ENCODE measurements around the gene PCBP4. TPM values are rescaled to one million over a fixed set of nuclear protein-coding genes. Genes with fewer than 3 reads are reported as not detected.

Gene PCBP4
- total RNA-seq, 2 donors from 2014 or later = 73.8 to 119 TPM

- DNase-seq (ENCODE audit: low spot score) = no peak
- H3K27me3 ChIP-seq = no peaks in the 10 kb centered on the region
- H3K4me1 ChIP-seq = peaks cover 0 to 57% of the 10 kb centered on the region in 2 donors
- TF ChIP-seq CTCF (IDR thresholded peaks at IDR 0.05) = no peak
- peaks cover 39% of the 10 kb centered on the region for H3K36me3 ChIP-seq
- H3K27ac ChIP-seq = no peak overlapping the region
- no peak overlapping the region for H3K4me3 ChIP-seq
- H3K9me3 ChIP-seq = no peaks in the 10 kb centered on the region
Measured at GRCh38 chr3:51959651-51960050, 7.6 kb downstream of the PCBP4 start.

- DNase-seq (ENCODE audit: low spot score) = no peak
- Histone ChIP-seq H3K27ac (no peak overlapping the region), H3K4me1 (peaks cover 0 to 50% of the 10 kb centered on the region in 2 donors), H3K4me3 (no peak overlapping the region), H3K27me3 (no peaks in the 10 kb centered on the region), H3K36me3 (peaks cover 39% of the 10 kb centered on the region), H3K9me3 (no peaks in the 10 kb centered on the region)
- TF ChIP-seq CTCF (IDR thresholded peaks at IDR 0.05) = no peak
Measured at GRCh38 chr3:51958603-51959521, 8.4 kb downstream of the PCBP4 start.

- H3K27ac ChIP-seq = no peak overlapping the region
- no peak for DNase-seq (ENCODE audit: low spot score)
Measured at GRCh38 chr3:51957520-51958205, 9.6 kb downstream of the PCBP4 start.

GRCh38 chr3:51955893-51956770 lies 11.1 kb downstream of the PCBP4 start:
- Histone ChIP-seq H3K4me3 (peak overlapping the region; percentile 18 to 48), H3K4me1 (peaks cover 0 to 22% of the 10 kb centered on the region in 2 donors), H3K27me3 (no peaks in the 10 kb centered on the region), H3K36me3 (peaks cover 39% of the 10 kb centered on the region), H3K27ac (peak overlapping the region; percentile 71 to 76), H3K9me3 (no peaks in the 10 kb centered on the region)
- no peak for DNase-seq (ENCODE audit: low spot score)
- peak; percentile 38 to 52 for TF ChIP-seq CTCF (IDR thresholded peaks at IDR 0.05)

More at GRCh38 chr3:51957520-51958205, 9.6 kb downstream of the PCBP4 start:
- H3K36me3 ChIP-seq = peaks cover 39% of the 10 kb centered on the region
- no peak for TF ChIP-seq CTCF (IDR thresholded peaks at IDR 0.05)
- H3K4me3 ChIP-seq = no peak overlapping the region
- H3K4me1 ChIP-seq = peaks cover 0 to 38% of the 10 kb centered on the region in 2 donors
- H3K9me3 ChIP-seq = no peaks in the 10 kb centered on the region
- H3K27me3 ChIP-seq = no peaks in the 10 kb centered on the region

- Histone ChIP-seq H3K9me3 (no peaks in the 10 kb centered on the region), H3K4me1 (peaks cover 0 to 19% of the 10 kb centered on the region in 2 donors), H3K36me3 (peaks cover 31% of the 10 kb centered on the region), H3K4me3 (peak within 1 kb of the TSS; percentile 18 to 48), H3K27me3 (no peaks in the 10 kb centered on the region), H3K27ac (peak within 1 kb of the TSS; percentile 71 to 76)
- no peak for TF ChIP-seq CTCF (IDR thresholded peaks at IDR 0.05)
- no peak for DNase-seq (ENCODE audit: low spot score)
Measured at GRCh38 chr3:51955175-51955892, 11.9 kb downstream of the PCBP4 start, which contains the start of gene GPR62. GPR62 (plus strand) TSS chr3:51955381; CDS start chr3:51955653, 272 bp downstream.

Measured in right atrium auricular region (tissue), 2 donors.